Nephron (organoid): ENCODE data around the gene SBSN.

Experiments used
- H3K27ac Mint-ChIP-seq, 3 experiments: 2 replicates each; pipeline ENCODE4 v1.8.0; 2020; ENCODE audit warnings: mixed read lengths in 3 of 3, mild to moderate bottlenecking in 2 of 3, moderate library complexity in 1 of 3
- H3K27me3 Mint-ChIP-seq: 2 replicates; pipeline ENCODE4 v1.8.0; 2021; ENCODE audit warnings: low read depth, mild to moderate bottlenecking, moderate library complexity, mixed read lengths
- H3K36me3 Mint-ChIP-seq: 2 replicates; pipeline ENCODE4 v1.8.0; 2020; ENCODE audit warnings: low read depth, mixed read lengths
- H3K4me1 Mint-ChIP-seq: 2 replicates; pipeline ENCODE4 v1.8.0; 2020; ENCODE audit warnings: mixed read lengths
- H3K4me3 Mint-ChIP-seq, 3 experiments: 2 replicates each; pipeline ENCODE4 v1.8.0; 2020; ENCODE audit warnings: mild to moderate bottlenecking in 3 of 3, mixed read lengths in 3 of 3, moderate library complexity in 2 of 3
- H3K9me3 Mint-ChIP-seq: 2 replicates; pipeline ENCODE4 v1.8.0; 2020; ENCODE audit warnings: mixed read lengths
- TF ChIP-seq, protein P1 (sequence below), 3 experiments: fragments of 200-600 bp; sonication (generic); IDR thresholded peaks; one replicate each; pipeline ENCODE4 v1.5.0; 2021; ENCODE audit warnings: antibody characterized with exemption in 3 of 3; ENCODE audit not compliant: unreplicated experiment in 3 of 3

The SBSN gene

GRCh38 chr19:35539850-35540249 lies 11.7 kb upstream of the SBSN start:
- no peak overlapping the region for H3K4me3 Mint-ChIP-seq
- H3K9me3 Mint-ChIP-seq, result no peaks in the 10 kb centered on the region
- H3K27me3 Mint-ChIP-seq, result peaks cover 4% of the 10 kb centered on the region
- TF ChIP-seq, protein P1, sequence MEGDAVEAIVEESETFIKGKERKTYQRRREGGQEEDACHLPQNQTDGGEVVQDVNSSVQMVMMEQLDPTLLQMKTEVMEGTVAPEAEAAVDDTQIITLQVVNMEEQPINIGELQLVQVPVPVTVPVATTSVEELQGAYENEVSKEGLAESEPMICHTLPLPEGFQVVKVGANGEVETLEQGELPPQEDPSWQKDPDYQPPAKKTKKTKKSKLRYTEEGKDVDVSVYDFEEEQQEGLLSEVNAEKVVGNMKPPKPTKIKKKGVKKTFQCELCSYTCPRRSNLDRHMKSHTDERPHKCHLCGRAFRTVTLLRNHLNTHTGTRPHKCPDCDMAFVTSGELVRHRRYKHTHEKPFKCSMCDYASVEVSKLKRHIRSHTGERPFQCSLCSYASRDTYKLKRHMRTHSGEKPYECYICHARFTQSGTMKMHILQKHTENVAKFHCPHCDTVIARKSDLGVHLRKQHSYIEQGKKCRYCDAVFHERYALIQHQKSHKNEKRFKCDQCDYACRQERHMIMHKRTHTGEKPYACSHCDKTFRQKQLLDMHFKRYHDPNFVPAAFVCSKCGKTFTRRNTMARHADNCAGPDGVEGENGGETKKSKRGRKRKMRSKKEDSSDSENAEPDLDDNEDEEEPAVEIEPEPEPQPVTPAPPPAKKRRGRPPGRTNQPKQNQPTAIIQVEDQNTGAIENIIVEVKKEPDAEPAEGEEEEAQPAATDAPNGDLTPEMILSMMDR (IDR thresholded peaks at IDR 0.05; ENCODE audit: unreplicated experiment in 3 of 3), result no peak
- H3K4me1 Mint-ChIP-seq, result peaks cover 6% of the 10 kb centered on the region
- peaks cover 9% of the 10 kb centered on the region for H3K36me3 Mint-ChIP-seq
- H3K27ac Mint-ChIP-seq, result no peak overlapping the region

GRCh38 chr19:35539314-35539713 lies 11.2 kb upstream of the SBSN start:
- H3K9me3 Mint-ChIP-seq, result no peaks in the 10 kb centered on the region

GRCh38 chr19:35534803-35535480 lies 6.8 kb upstream of the SBSN start:
- Mint-ChIP-seq H3K27ac (no peak overlapping the region), H3K27me3 (peaks cover 16% of the 10 kb centered on the region), H3K36me3 (no peaks in the 10 kb centered on the region), H3K4me1 (no peaks in the 10 kb centered on the region), H3K9me3 (no peaks in the 10 kb centered on the region), H3K4me3 (no peak overlapping the region)
- TF ChIP-seq, protein P1 (IDR thresholded peaks at IDR 0.05; ENCODE audit: unreplicated experiment in 3 of 3), result no peak

More at GRCh38 chr19:35539314-35539713, 11.2 kb upstream of the SBSN start:
- TF ChIP-seq, protein P1 (IDR thresholded peaks at IDR 0.05; ENCODE audit: unreplicated experiment in 3 of 3), result no peak
- peak overlapping the region in 1 of 3 experiments; percentile 61 for H3K4me3 Mint-ChIP-seq
- peaks cover under 1% of the 10 kb centered on the region for H3K4me1 Mint-ChIP-seq
- no peak overlapping the region for H3K27ac Mint-ChIP-seq
- peaks cover 4% of the 10 kb centered on the region for H3K27me3 Mint-ChIP-seq
- peaks cover 9% of the 10 kb centered on the region for H3K36me3 Mint-ChIP-seq

DNA sequence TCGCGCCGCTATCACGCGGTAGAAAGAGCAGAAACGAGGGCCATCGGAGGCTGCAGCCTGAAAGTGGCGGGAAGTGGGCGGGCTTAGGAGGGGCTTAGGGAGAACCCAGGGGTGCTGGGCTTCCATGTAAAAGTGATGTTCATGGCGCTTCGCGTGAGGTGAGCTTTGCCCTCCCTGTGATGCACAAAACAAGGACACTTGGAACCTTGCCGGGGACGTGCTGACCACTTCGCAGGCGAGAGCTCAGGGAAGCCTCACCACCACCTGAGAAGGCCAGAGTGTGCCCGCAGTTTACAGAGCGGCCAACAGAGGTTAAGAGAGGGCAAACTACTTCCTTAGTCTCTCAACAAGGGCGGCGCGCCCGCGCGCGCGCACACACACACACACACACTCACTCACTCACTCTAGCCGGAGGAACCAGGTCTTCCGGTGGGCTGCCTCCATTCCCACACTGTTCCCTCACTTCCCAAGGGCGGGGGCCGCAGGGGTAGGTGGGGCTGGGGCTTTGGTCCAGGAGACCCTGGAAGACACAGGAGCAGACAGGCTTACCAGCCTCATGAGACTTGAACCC lies 5.8 kb upstream of the SBSN start:
- no peak overlapping the region for H3K4me3 Mint-ChIP-seq
- TF ChIP-seq, protein P1 (IDR thresholded peaks at IDR 0.05; ENCODE audit: unreplicated experiment in 3 of 3), result no peak
- no peaks in the 10 kb centered on the region for H3K4me1 Mint-ChIP-seq
- no peaks in the 10 kb centered on the region for H3K9me3 Mint-ChIP-seq
- H3K27me3 Mint-ChIP-seq, result peaks cover 16% of the 10 kb centered on the region
- H3K27ac Mint-ChIP-seq, result no peak overlapping the region
- H3K36me3 Mint-ChIP-seq, result no peaks in the 10 kb centered on the region

- TF ChIP-seq, protein P1 (IDR thresholded peaks at IDR 0.05; ENCODE audit: unreplicated experiment in 3 of 3), result no peak
- H3K27me3 Mint-ChIP-seq, result peaks cover 16% of the 10 kb centered on the region
- no peaks in the 10 kb centered on the region for H3K9me3 Mint-ChIP-seq
- no peak within 1 kb of the TSS for H3K27ac Mint-ChIP-seq
- no peaks in the 10 kb centered on the region for H3K4me1 Mint-ChIP-seq
- H3K4me3 Mint-ChIP-seq, result no peak within 1 kb of the TSS
- no peaks in the 10 kb centered on the region for H3K36me3 Mint-ChIP-seq
Observed at GRCh38 chr19:35533201-35533821, 5.2 kb upstream of the SBSN start, which contains the start of gene GAPDHS. Gene GAPDHS (plus strand): TSS chr19:35533456. CDS start chr19:35533528, 72 bp downstream.
